ENCODE measurements around the gene ARHGAP33.

DNA sequence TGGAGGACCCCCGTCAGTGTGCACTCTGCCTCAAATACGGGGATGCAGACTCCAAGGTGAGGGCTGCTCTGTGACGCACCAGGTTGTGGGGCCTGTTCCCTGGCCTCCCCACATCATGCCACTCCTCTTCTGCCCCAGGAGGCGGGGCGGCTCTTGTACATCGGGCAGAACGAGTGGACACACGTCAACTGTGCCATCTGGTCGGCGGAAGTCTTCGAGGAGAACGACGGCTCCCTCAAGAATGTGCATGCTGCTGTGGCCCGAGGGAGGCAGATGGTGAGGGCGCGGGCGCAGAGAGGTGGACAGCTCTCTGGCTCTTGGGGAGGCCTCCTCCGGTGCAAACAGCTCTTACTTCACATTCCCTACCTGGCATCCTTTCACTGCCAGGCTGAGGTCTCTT, 46.3 kb upstream of the ARHGAP33 start:
- TF ChIP-seq, protein P1, sequence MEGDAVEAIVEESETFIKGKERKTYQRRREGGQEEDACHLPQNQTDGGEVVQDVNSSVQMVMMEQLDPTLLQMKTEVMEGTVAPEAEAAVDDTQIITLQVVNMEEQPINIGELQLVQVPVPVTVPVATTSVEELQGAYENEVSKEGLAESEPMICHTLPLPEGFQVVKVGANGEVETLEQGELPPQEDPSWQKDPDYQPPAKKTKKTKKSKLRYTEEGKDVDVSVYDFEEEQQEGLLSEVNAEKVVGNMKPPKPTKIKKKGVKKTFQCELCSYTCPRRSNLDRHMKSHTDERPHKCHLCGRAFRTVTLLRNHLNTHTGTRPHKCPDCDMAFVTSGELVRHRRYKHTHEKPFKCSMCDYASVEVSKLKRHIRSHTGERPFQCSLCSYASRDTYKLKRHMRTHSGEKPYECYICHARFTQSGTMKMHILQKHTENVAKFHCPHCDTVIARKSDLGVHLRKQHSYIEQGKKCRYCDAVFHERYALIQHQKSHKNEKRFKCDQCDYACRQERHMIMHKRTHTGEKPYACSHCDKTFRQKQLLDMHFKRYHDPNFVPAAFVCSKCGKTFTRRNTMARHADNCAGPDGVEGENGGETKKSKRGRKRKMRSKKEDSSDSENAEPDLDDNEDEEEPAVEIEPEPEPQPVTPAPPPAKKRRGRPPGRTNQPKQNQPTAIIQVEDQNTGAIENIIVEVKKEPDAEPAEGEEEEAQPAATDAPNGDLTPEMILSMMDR (conservative IDR thresholded peaks at IDR 0.05; ENCODE audit: low read length), result no peak
- TF ChIP-seq EZH2phosphoT487 (IDR thresholded peaks at IDR 0.05; ENCODE audit: borderline replicate concordance), result no peak

Measured in Loucy (cell line).